Mesenteric fat pad (tissue), 1 donor: Measurements from ENCODE around the gene OR4N2. TPM values are rescaled to one million over a fixed set of nuclear protein-coding genes. Genes with fewer than 3 reads are reported as not detected.
"Not testable (repeated sequence)": the region's sequence is repeated elsewhere in the genome, so short reads cannot be mapped to it uniquely, and the experiment has no call there.

ENCODE experiments used
- DNase-seq: peaks from one replicate; pipeline ENCODE4 v3.0.0-alpha.2; 2020; ENCODE audit warnings: low spot score
- total RNA-seq: library from RNA; stranded (reverse); fragmentation: NEBNext Ultra II Directional; extraction: Animal tissue kit (Norgen Biotek cat#: 25700); gene quantifications from one replicate; pipeline ENCODE4 v1.2.1, GENCODE V29; 2021
- donor health status: DM: yes; HTN: yes; CAD: no.

OR4N2 gene
- total RNA-seq, 1 donor from 2014 or later: not detected

DNA sequence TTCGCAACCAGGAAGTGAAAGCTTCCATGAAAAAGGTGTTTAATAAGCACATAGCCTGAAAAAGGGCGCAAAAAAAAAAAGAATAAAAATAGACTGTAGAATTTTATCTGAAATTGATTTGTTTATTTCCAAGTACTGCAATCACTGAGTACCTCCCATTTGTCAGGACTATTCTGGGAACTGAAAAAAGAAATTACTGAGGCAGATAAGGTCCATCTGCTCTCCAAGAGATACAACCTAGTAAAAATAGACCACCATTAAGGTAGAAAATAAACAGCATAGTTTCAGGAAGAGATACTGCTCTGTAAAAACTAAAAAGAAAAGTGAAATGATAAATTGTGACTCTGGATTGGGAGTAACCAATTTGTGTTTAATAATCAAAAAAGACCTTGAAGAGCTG lies 24.7 kb downstream of the OR4N2 start:
- no peak for DNase-seq

DNA sequence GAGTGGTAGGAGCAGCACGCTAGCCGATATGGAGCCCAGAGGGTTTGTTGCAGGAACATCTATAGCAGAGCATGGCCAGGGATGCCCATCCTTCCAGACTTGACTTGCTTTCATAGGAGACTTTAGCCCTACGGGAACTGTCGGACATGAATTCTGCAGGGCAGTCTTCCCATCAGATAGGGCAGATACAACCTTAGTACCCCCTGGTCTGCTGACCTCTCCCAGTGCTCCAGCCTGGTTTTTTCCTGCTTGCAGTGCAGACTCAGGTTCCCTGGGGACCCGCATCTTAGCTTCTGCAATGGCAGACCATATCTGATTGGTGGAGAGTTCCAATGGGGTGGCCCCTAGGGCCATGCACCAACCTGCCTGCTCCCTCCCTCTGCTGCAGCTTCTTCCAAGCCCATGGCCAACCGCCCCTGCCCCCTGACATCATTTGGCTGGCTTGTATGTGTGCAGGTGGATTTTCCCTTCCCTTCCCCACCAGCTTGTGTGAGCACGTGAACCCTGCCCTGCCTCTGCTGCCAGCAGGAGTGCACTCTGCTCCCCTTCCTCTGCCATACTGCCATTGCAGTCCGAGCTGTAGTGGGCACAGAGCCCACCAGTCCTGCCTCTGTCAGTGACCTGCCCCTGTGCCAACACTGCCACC lies 30.8 kb downstream of the OR4N2 start:
- DNase-seq: not testable (repeated sequence)

DNA sequence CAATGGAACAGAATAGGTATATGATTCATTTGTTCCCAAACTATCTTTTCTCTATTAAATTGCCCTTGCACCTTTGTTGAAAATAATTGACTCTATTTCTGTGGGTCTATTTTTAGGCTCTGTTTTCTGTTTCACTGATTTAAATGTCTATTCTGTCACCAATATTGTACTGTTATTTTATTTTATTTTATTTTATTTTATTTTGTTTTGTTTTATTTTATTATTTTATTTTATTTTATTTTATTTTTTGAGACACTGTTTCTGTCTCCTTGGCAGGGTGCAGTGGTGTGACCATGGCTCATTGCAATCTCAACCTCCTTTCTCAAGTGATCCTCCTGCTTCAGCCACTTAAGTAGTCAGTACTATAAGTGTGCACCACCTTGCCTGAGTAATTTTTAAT lies 34.9 kb downstream of the OR4N2 start:
- no peak for DNase-seq

DNA sequence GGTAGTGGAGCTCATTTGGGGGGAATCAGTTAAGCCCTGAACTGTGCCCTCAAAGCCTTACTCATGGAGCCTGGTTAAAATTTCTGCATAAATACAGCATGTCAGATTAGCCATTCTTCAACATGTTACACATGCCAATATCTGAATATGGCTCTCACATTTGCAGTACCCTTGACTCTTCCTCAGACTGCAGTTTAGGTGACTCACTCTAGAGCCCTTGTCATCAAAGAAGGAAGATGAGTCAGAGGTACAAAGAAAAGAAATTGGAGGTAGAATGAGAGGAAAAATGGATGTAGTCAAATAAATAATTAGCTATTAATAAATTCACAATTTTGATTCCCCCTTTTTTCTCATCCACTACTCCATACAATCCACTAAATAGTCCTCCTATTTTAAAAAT lies 47.8 kb downstream of the OR4N2 start:
- DNase-seq: no peak

DNA sequence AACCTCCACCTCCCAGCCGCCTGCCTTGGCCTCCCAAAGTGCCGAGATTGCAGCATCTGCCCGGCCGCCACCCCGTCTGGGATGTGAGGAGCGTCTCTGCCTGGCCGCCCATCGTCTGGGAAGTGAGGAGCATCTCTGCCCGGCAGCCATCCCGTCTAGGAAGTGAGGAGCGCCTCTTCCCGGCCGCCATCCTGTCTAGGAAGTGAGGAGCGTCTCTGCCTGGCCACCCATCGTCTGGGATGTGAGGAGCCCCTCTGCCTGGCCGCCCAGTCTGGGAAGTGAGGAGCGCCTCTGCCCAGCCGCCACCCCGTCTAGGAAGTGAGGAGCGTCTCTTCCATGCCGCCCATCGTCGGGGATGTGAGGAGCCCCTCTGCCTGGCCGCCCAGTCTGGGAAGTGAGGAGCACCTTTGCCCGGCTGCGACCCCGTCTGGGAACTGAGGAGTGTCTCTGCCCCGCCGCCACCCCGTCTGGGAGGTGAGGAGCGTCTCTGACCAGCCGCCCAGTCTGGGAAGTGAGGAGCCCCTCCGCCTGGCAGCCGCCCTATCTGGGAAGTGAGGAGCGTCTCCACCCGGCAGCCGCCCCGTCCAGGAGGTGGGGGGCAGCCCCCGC lies 62.6 kb downstream of the OR4N2 start:
- not testable (repeated sequence) for DNase-seq

DNA sequence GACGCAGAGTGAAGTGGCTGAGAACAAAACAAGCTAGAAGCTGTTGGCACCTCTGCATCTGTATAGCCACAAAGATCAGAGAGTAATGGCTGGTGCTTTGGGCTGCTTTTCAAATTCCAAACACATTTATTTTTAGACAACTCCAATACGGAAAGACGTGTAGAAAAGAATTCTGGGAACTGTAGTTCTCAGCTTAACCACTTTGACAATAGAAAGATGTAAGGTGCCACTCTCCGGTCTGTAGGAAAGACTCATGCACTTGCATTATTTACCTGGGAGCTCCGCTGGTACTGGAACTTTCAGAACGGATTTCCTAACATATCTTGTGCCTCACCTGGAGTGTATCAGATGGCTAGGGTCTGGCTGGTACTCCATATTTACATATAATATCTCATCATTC lies 69.6 kb downstream of the OR4N2 start:
- no peak for DNase-seq

DNA sequence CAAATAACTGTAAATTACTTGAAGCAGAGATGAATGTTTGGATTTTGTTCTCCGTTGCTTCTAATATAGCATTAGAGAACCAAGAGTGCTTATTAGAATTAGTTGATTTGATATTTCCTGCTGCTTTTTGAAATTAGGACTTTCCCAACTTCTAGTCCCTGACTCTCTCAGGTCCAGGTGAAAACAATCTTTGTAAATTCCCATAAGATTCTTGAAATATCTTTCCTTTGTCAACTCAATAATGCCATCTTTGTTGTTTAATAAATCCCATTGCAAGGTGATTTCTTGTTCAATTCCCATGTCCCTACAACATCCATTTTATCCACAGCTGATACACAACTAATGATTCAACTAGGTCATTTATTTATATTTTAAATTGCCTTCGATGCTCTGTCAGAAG lies 71.3 kb downstream of the OR4N2 start, which contains the start of gene OR4K2:
Gene OR4K2 (plus strand): TSS at position 301 of the 400 bp plus-strand sequence. CDS start 1,126 bp downstream, outside the sequence.
- DNase-seq: no peak

DNA sequence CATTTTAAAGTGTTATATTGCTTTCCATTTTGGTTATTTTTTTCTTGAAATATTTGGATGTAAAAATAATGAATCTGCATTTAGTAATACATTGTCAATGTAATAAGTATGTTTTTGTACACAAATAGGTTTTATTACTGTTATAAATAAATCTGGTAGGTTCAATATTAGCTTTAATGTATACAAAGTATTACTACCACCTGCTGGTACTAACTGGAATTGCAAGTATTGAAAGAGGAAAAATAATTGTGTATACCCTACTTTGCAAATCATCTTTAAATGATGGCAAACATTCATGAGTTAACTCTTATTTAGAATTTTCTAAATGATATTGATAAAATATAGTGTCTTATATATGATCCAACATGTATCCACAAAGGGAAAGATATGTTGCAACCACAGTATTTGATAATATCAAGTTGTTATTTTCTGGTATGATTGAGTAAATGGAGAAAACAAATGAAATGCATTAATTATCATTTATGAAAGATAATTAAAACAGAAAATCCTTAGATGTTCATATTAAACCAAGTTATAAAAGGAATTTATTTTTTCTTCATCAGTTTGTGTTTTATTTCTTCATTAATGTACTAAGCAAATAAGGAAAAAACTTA lies 74.6 kb downstream of the OR4N2 start:
- DNase-seq: no peak

Other genes with a start within 250 kb of the OR4N2 start
- not detected for gene OR11H2, start 89.9 kb upstream of the OR4N2 start, total RNA-seq
- gene OR4Q3, start 60.2 kb upstream of the OR4N2 start, total RNA-seq: not detected
- not detected for gene OR4M1, start 30.3 kb upstream of the OR4N2 start, total RNA-seq
- not detected for gene OR4K2, start 71.4 kb downstream of the OR4N2 start, total RNA-seq
- gene OR4K5, start 116.8 kb downstream of the OR4N2 start, total RNA-seq: not detected
- gene OR4K1, start 127.1 kb downstream of the OR4N2 start, total RNA-seq: not detected
- not detected for gene OR4K15, start 171.8 kb downstream of the OR4N2 start, total RNA-seq
- gene OR4Q2, start 198.4 kb downstream of the OR4N2 start, total RNA-seq: not detected
- gene OR4K14, start 215.5 kb downstream of the OR4N2 start, total RNA-seq: not detected
- gene OR4K13, start 232.3 kb downstream of the OR4N2 start, total RNA-seq: not detected